ENCODE results near the gene AKR7A3. TPM values are rescaled to one million over a fixed set of nuclear protein-coding genes. Genes with fewer than 3 reads are reported as not detected.
"Not testable (repeated sequence)": the region's sequence is repeated elsewhere in the genome, so short reads cannot be mapped to it uniquely, and the experiment has no call there.

AKR7A3 gene
- total RNA-seq, 1 donor from 2014 or later: 2.1 TPM

GRCh38 chr1:19260211-19261138 is 28.1 kb downstream of the AKR7A3 start:
- H3K4me3 Mint-ChIP-seq (ENCODE audit: low read depth): no peak overlapping the region
- no peaks in the 10 kb centered on the region for H3K27me3 Mint-ChIP-seq
- peak overlapping the region; percentile 13 for H3K27ac Mint-ChIP-seq
- peaks cover 9% of the 10 kb centered on the region for H3K36me3 Mint-ChIP-seq (ENCODE audit: insufficient read depth)
- no peaks in the 10 kb centered on the region for H3K9me3 Mint-ChIP-seq (ENCODE audit: low read depth)
- no peak for TF ChIP-seq CTCF (IDR thresholded peaks at IDR 0.05; ENCODE audit: unreplicated experiment)
- DNase-seq (ENCODE audit: low spot score, unreplicated experiment): no peak
- H3K4me1 Mint-ChIP-seq (ENCODE audit: low read depth): no peaks in the 10 kb centered on the region

DNA sequence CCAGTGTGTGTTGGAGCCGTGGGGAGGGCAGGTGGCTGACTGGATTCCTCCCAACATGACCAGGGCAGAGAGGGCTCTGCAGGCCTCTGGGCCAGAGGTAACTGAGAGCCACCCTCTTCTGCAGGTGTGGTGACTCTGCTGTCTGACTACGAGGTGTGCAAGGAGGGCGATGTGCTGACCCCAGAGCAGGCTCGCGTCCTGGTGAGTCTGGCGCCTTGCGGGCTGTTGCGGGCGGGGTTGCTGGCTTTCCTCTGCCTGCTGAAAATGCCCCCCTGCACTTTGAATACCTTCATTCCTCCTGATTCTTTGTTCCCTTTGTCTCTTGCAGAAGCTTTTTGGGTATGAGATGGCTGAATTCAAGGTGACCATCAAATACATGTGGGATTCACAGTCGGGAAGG is 30.2 kb downstream of the AKR7A3 start:
- no peak for TF ChIP-seq CTCF (IDR thresholded peaks at IDR 0.05; ENCODE audit: unreplicated experiment)
- H3K27me3 Mint-ChIP-seq: no peaks in the 10 kb centered on the region
- DNase-seq (ENCODE audit: low spot score, unreplicated experiment): no peak
- H3K4me1 Mint-ChIP-seq (ENCODE audit: low read depth): peaks cover under 1% of the 10 kb centered on the region
- H3K4me3 Mint-ChIP-seq (ENCODE audit: low read depth): no peak overlapping the region
- H3K36me3 Mint-ChIP-seq (ENCODE audit: insufficient read depth): peaks cover 9% of the 10 kb centered on the region
- no peaks in the 10 kb centered on the region for H3K9me3 Mint-ChIP-seq (ENCODE audit: low read depth)
- H3K27ac Mint-ChIP-seq: no peak overlapping the region

- Mint-ChIP-seq H3K27ac (no peak overlapping the region), H3K27me3 (no peaks in the 10 kb centered on the region), H3K36me3 (ENCODE audit: insufficient read depth) (peaks cover 9% of the 10 kb centered on the region), H3K4me3 (ENCODE audit: low read depth) (no peak overlapping the region), H3K4me1 (ENCODE audit: low read depth) (peaks cover 8% of the 10 kb centered on the region), H3K9me3 (ENCODE audit: low read depth) (no peaks in the 10 kb centered on the region)
- no peak for DNase-seq (ENCODE audit: low spot score, unreplicated experiment)
- no peak for TF ChIP-seq CTCF (IDR thresholded peaks at IDR 0.05; ENCODE audit: unreplicated experiment)
These were observed 31.2 kb downstream of the AKR7A3 start for GRCh38 chr1:19257178-19257914.

DNA sequence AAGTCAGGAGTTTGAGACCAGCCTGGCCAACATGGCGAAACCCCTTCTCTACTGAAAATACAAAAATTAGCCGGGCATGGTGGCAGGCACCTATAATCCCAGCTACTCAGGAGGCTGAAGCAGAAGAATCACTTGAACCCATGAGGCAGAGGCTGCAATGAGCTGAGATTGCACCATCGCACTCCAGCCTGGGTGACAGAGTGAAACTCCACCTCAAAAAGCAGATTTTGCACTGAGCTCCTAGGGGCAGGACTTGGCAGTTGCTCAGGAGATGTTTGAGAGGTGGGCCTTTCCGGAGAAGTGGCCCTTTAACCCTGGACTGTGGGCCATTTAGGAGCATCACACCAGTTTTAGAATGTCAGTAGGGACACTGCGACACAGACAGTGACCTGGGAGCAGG is 32.3 kb downstream of the AKR7A3 start:
- not testable (repeated sequence) for H3K27ac Mint-ChIP-seq; H3K9me3 Mint-ChIP-seq (ENCODE audit: low read depth); H3K36me3 Mint-ChIP-seq (ENCODE audit: insufficient read depth); H3K4me3 Mint-ChIP-seq (ENCODE audit: low read depth); H3K27me3 Mint-ChIP-seq; DNase-seq (ENCODE audit: low spot score, unreplicated experiment)
- H3K4me1 Mint-ChIP-seq (ENCODE audit: low read depth): peaks cover 11% of the 10 kb centered on the region

DNA sequence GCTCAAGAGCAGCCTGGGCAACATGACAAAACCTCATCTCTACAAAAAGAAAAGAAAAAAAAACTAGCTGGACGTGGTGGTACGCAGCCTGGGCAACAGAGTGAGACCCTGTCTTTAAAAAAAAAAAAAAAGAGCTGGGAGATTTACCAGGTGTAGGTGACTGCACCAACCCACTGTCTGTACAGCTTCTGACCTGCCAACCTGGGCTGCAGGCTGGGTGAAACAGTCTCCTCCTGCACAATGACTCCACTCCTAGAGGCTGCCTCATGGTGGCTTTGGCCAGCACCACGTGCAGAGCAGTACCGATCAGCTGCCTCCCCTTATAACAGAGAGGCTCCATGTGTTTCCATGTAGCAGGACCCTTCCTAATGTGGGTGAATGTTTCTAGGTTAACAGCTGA is 33.3 kb downstream of the AKR7A3 start:
- Mint-ChIP-seq H3K9me3 (ENCODE audit: low read depth) (no peaks in the 10 kb centered on the region), H3K4me1 (ENCODE audit: low read depth) (peaks cover 19% of the 10 kb centered on the region), H3K27ac (no peak overlapping the region), H3K36me3 (ENCODE audit: insufficient read depth) (peaks cover 9% of the 10 kb centered on the region), H3K4me3 (ENCODE audit: low read depth) (no peak overlapping the region), H3K27me3 (no peaks in the 10 kb centered on the region)
- TF ChIP-seq CTCF (IDR thresholded peaks at IDR 0.05; ENCODE audit: unreplicated experiment): no peak
- DNase-seq (ENCODE audit: low spot score, unreplicated experiment): no peak

Measured in progenitor cell of endocrine pancreas (in vitro differentiated cells).